OCI-LY1 (cell line): Measurements from ENCODE around the gene DCAF12.

ENCODE experiments used
- CTCF ChIP-seq: fragments of 200-600 bp; sonication (generic), shearing (Covaris generic); IDR thresholded peaks from 2 replicates; pipeline ENCODE4 v1.5.1; 2017; ENCODE audit warnings: mild to moderate bottlenecking, antibody characterized with exemption, low read length, moderate library complexity, mixed read lengths
- EZH2 ChIP-seq: fragments of 200-600 bp; sonication (generic), shearing (Covaris generic); IDR thresholded peaks from 2 replicates; pipeline ENCODE4 v1.8.0; 2017; ENCODE audit warnings: borderline replicate concordance, mixed run types, mild to moderate bottlenecking, antibody characterized with exemption, low read length, moderate library complexity, mixed read lengths

GRCh38 chr9:34079181-34079580 lies 47.3 kb downstream of the DCAF12 start:
- TF ChIP-seq EZH2 = no peak
- TF ChIP-seq CTCF = no peak
